ENCODE measurements around the gene ALOX15B.

GRCh38 chr17:7993972-7994589 lies 44.8 kb upstream of the ALOX15B start:
- TF ChIP-seq CTCF (IDR thresholded peaks at IDR 0.05) = no peak
- no peak for TF ChIP-seq POLR2A (IDR thresholded peaks at IDR 0.05)
